Measurements from ENCODE around the gene CRHR1.

DNA sequence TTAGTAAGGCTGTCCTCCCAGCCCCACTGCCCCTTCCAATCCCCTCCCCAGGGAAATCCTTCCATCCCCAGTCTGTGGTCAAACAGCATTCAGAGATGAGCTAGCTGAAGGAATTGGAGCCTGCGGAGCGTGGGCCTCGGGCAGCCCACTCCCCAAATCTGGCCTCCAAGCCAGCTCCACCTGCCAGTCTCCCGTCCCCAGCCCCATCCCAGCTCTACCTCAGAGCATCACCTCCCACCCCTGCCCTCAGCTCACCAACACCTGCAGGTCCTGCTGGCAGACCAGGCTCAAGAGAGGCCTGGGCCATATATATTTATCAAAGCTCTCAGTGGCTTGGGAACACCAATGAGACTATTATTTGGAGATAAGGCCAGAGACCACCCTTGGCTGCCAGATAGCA lies 55.3 kb downstream of the CRHR1 start:
- no peak for TF ChIP-seq SUZ12 (IDR thresholded peaks at IDR 0.05; ENCODE audit: extremely low read depth, insufficient read depth, insufficient read length)
- TF ChIP-seq YY1 (IDR thresholded peaks at IDR 0.05; ENCODE audit: insufficient read depth, insufficient read length) = no peak
- TF ChIP-seq ZNF274 (IDR thresholded peaks at IDR 0.05; ENCODE audit: low read depth, low read length) = no peak
